Measurements from ENCODE around the gene CCDC51. TPM values are rescaled to one million over a fixed set of nuclear protein-coding genes. Genes with fewer than 3 reads are reported as not detected.

Gene CCDC51
- total and polyA plus RNA-seq, 10 donors: 8.4 to 22.2 (median 15.0) TPM

- Histone ChIP-seq H3K27me3 (replicated peaks in 1 of 7) (no peaks in the 10 kb centered on the region), H3K9me3 (no peaks in the 10 kb centered on the region), H3K27ac (no peak overlapping the region), H3K4me3 (no peak overlapping the region), H3K36me3 (peaks cover 0 to 80% (median 25%) of the 10 kb centered on the region in 6 donors), H3K4me1 (peaks cover 0 to 27% (median 9%) of the 10 kb centered on the region in 6 donors)
- no peak for TF ChIP-seq POLR2A (IDR thresholded peaks at IDR 0.05)
- no peak for TF ChIP-seq POLR2AphosphoS5 (IDR thresholded peaks at IDR 0.05)
- TF ChIP-seq CTCF (IDR thresholded peaks at IDR 0.05 in 8 of 11, conservative IDR thresholded peaks at IDR 0.05 in 3 of 11): no peak
- 90 to 95% (median 94%) methylated on average over 23 to 24 of the region's 24 CpGs for WGBS, 5 donors
- peak; percentile 51 for DNase-seq
- intact Hi-C loops (cut with DNase I; ENCODE audit: low total_unique reads): no loop called here
Observed at GRCh38 chr3:48415251-48415953, 24.5 kb downstream of the CCDC51 start.

DNA sequence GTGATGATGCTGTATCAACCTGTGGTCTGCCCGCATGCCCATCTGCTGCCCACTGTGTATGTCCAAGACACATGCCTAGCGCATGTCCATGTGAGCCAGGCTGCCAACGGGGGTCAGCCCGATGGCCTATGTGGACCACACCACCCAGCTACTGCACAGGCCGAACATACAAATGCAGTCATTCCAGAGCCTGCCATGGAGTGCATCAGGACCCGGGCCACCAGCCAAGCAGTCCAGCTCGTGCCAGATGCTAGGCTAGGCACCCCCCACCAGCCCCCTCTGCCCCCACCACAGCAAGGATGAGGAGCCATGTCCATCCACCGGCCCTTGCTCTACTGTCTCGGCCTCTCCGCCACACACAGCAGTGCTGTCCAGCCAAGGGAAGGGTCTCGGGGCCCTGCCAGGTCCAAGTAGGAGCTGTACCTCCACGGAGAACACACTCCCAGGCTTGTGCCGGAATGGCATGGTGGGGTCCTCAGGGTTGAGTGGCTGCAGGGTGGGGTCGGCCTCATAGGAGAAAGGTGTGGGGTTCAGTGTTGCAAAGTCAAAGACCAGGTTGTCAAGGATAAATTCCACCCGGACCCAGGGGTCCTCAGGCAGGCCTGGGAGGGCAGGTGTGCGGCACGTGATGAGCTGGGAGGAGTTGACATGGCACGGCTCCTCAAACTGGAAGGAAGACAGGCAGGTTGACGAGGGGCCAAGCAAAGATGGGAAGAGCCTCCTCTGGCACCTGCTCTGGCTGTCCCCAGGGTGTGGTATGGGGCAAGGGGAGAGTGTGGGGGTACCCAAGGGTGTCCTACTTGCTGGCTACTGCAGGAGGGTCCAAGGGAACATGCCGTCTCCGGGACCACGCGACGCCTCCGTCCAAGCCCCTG lies 25.3 kb downstream of the CCDC51 start:
- H3K27ac ChIP-seq: no peak overlapping the region
- H3K36me3 ChIP-seq: peaks cover 0 to 87% (median 25%) of the 10 kb centered on the region in 6 donors
- H3K27me3 ChIP-seq (replicated peaks in 1 of 7): no peaks in the 10 kb centered on the region
- intact Hi-C loops (cut with DNase I; ENCODE audit: low total_unique reads): no loop called here
- DNase-seq: peak; percentile 50
- no peak overlapping the region for H3K4me3 ChIP-seq
- peaks cover 0 to 19% (median 6%) of the 10 kb centered on the region in 6 donors for H3K4me1 ChIP-seq
- TF ChIP-seq POLR2A (IDR thresholded peaks at IDR 0.05): no peak
- TF ChIP-seq POLR2AphosphoS5 (IDR thresholded peaks at IDR 0.05): no peak
- no peak for TF ChIP-seq CTCF (IDR thresholded peaks at IDR 0.05 in 8 of 11, conservative IDR thresholded peaks at IDR 0.05 in 3 of 11)
- no peaks in the 10 kb centered on the region for H3K9me3 ChIP-seq
- WGBS, 5 donors: 89 to 93% (median 92%) methylated on average over 22 to 25 of the region's 25 CpGs

GRCh38 chr3:48413611-48414010 lies 26.3 kb downstream of the CCDC51 start:
- intact Hi-C loops (cut with DNase I; ENCODE audit: low total_unique reads): no loop called here
- Histone ChIP-seq H3K9me3 (no peaks in the 10 kb centered on the region), H3K4me1 (peaks cover 0 to 9% (median 2%) of the 10 kb centered on the region in 6 donors), H3K4me3 (no peak overlapping the region), H3K27ac (no peak overlapping the region), H3K36me3 (peaks cover 0 to 95% (median 25%) of the 10 kb centered on the region in 6 donors), H3K27me3 (replicated peaks in 1 of 7) (no peaks in the 10 kb centered on the region)
- peak; percentile 64 for DNase-seq
- no peak for TF ChIP-seq CTCF (IDR thresholded peaks at IDR 0.05 in 8 of 11, conservative IDR thresholded peaks at IDR 0.05 in 3 of 11)
- peak in 1 of 3 donors; percentile 8 for TF ChIP-seq POLR2AphosphoS5 (IDR thresholded peaks at IDR 0.05)
- WGBS, 5 donors: 79 to 87% (median 85%) methylated on average over 5 to 14 of the region's 14 CpGs

DNA sequence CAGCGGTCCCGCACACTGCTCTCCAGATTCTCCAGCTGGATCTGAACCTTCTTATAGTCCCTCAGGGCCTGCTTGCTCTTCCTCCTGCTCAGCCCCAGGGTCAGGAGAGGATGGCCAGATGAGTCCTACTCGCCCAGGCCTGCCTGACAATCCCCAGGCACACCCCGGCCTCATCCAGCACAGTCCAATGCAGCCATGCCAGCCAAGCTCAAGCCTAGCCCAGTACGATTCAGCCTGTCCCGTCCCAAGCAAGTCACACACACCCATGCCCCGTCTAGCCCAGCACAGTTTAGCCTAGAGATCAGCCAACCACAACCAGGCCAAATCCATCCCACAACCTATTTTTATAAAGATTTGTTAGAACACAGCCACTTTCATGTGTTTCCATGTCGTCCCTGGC lies 26.8 kb downstream of the CCDC51 start:
- no peak overlapping the region for H3K27ac ChIP-seq
- no peaks in the 10 kb centered on the region for H3K9me3 ChIP-seq
- intact Hi-C loops (cut with DNase I; ENCODE audit: low total_unique reads): no loop called here
- DNase-seq: no peak
- no peaks in the 10 kb centered on the region for H3K27me3 ChIP-seq (replicated peaks in 1 of 7)
- H3K4me1 ChIP-seq: peaks cover 0 to 4% (median 0%) of the 10 kb centered on the region in 6 donors
- TF ChIP-seq CTCF (IDR thresholded peaks at IDR 0.05 in 8 of 11, conservative IDR thresholded peaks at IDR 0.05 in 3 of 11): no peak
- H3K4me3 ChIP-seq: no peak overlapping the region
- peaks cover 0 to 93% (median 25%) of the 10 kb centered on the region in 6 donors for H3K36me3 ChIP-seq
- 81 to 89% (median 85%) methylated on average over 6 to 8 of the region's 8 CpGs for WGBS, 5 donors
